Esophagus muscularis mucosa (tissue), 4 donors: ENCODE measurements around the gene CDH22. TPM values are rescaled to one million over a fixed set of nuclear protein-coding genes. Genes with fewer than 3 reads are reported as not detected.

ENCODE experiments used
- DNase-seq: peaks from one replicate; pipeline ENCODE4 v3.0.0-alpha.2; 2017; ENCODE audit errors: extremely low spot score
- H3K27ac ChIP-seq, 4 donors: fragments of 200-600 bp; sonication (generic); replicated peaks in 1 of 4; 1 replicate in 3 of 4; 2 replicates in 1 of 4; pipeline ENCODE4 v1.5.1; 2016 to 2019; ENCODE audit warnings: mild to moderate bottlenecking in 1 of 4
- H3K27me3 ChIP-seq, 4 donors: fragments of 200-600 bp; sonication (generic); one replicate each; pipeline versions ENCODE4 v1.5.1 to v1.6.0; 2016 to 2019
- H3K36me3 ChIP-seq, 4 donors: fragments of 200-600 bp; sonication (generic); one replicate each; pipeline ENCODE4 v1.5.1; 2016 to 2019
- H3K4me1 ChIP-seq, 4 donors: fragments of 200-600 bp; sonication (generic); one replicate each; pipeline ENCODE4 v1.5.1; 2016 to 2019
- H3K4me3 ChIP-seq, 4 donors: fragments of 200-600 bp; sonication (generic); 1 replicate in 2 of 4; 2 replicates in 2 of 4; pipeline ENCODE4 v1.5.1; 2016 to 2019; ENCODE audit warnings: mild to moderate bottlenecking in 4 of 4, moderate library complexity in 1 of 4
- H3K9me3 ChIP-seq, 4 donors: fragments of 200-600 bp; sonication (generic); 1 replicate in 3 of 4; 2 replicates in 1 of 4; pipeline ENCODE4 v1.5.1; 2016 to 2019
- EP300 ChIP-seq: sonication (generic); formaldehyde crosslinking; IDR thresholded peaks from one replicate; pipeline ENCODE4 v1.6.1; 2017; ENCODE audit warnings: antibody characterized with exemption
- POLR2A ChIP-seq: fragments of 450-650 bp; IDR thresholded peaks from one replicate; pipeline ENCODE4 v1.6.1; 2017; ENCODE audit warnings: antibody characterized with exemption, moderate library complexity, mild to moderate bottlenecking, low read depth
- POLR2AphosphoS5 ChIP-seq, 2 donors: sonication (generic); formaldehyde crosslinking; IDR thresholded peaks; one replicate each; pipeline ENCODE4 v1.6.1; 2017; ENCODE audit warnings: antibody characterized with exemption in 2 of 2
- WGBS: methylation state at CpG from one replicate; pipeline ENCODE4 v1.1.5; 2018; 5-methylcytosine and 5-hydroxymethylcytosine counted together
- intact Hi-C: fragments of 100-400 bp; cut with DNase I; formaldehyde crosslinking; loops from one replicate; pipeline ENCODE4 v1.15.1; 2023
- total RNA-seq, 4 donors: library from RNA; depleted of rRNA; stranded (reverse); fragments of >200 nt; gene quantifications; one replicate each; pipeline versions ENCODE4 v1.1.0 to v1.2.1, GENCODE V29; 2016
- TF ChIP-seq, protein P1 (sequence below), 3 experiments: fragments of 200-600 bp in 2 of 3; fragments of 450-650 bp in 1 of 3; sonication (generic) in 2 of 3; IDR thresholded peaks; one replicate each; pipeline ENCODE4 v1.5.1; 2017 to 2019; ENCODE audit warnings: antibody characterized with exemption in 3 of 3, mild to moderate bottlenecking in 2 of 3, moderate library complexity in 1 of 3

Gene CDH22
- total RNA-seq, 4 donors from 2014 or later = 0.17 to 0.69 (median 0.42) TPM; not detected in 1

DNA sequence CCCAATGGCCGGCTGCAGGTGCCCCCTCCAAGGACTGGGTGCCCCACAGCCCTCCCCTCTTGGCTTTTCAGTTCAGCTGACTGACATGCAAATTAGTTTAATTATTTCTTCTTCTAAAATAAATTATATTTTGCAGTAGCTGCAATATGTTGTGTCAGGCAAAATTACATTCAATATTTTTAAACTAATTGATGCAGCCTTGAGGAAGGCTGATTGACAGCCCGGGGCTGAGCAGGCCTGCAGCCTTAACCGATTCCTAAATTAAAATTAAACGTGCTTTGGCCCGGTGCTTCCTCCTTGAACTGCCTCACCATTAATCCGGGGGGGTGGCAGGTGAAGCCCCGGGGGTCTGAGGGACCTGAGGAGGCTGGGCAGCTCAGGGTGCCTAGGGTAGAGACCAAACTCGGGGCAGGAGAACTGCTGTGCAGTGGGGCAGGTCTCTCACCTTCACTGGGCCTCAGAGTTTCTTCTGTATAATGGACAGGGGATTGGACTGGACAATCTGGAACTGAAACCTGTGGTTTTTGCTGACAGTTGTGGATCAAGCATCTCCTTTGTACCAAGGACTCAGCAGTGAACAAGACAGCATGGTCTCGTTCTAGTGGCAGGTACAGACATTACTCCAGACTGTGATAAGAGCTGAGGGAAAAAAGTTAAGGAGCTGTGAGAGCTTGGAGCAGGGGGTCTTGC lies 117.7 kb downstream of the CDH22 start:
- peaks cover 0 to 56% (median 0%) of the 10 kb centered on the region in 4 donors for H3K27me3 ChIP-seq
- no peaks in the 10 kb centered on the region for H3K4me1 ChIP-seq
- H3K36me3 ChIP-seq = no peaks in the 10 kb centered on the region
- TF ChIP-seq, protein P1, sequence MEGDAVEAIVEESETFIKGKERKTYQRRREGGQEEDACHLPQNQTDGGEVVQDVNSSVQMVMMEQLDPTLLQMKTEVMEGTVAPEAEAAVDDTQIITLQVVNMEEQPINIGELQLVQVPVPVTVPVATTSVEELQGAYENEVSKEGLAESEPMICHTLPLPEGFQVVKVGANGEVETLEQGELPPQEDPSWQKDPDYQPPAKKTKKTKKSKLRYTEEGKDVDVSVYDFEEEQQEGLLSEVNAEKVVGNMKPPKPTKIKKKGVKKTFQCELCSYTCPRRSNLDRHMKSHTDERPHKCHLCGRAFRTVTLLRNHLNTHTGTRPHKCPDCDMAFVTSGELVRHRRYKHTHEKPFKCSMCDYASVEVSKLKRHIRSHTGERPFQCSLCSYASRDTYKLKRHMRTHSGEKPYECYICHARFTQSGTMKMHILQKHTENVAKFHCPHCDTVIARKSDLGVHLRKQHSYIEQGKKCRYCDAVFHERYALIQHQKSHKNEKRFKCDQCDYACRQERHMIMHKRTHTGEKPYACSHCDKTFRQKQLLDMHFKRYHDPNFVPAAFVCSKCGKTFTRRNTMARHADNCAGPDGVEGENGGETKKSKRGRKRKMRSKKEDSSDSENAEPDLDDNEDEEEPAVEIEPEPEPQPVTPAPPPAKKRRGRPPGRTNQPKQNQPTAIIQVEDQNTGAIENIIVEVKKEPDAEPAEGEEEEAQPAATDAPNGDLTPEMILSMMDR (IDR thresholded peaks at IDR 0.05) = no peak
- TF ChIP-seq POLR2AphosphoS5 (IDR thresholded peaks at IDR 0.05) = no peak
- TF ChIP-seq POLR2A = no peak
- no peak for TF ChIP-seq EP300
- H3K4me3 ChIP-seq = no peak overlapping the region
- H3K9me3 ChIP-seq = no peaks in the 10 kb centered on the region
- WGBS = 73% methylated on average over 9 of the region's 9 CpGs
- DNase-seq = no peak
- H3K27ac ChIP-seq = no peak overlapping the region
- intact Hi-C loops = no loop called here

- no peaks in the 10 kb centered on the region for H3K9me3 ChIP-seq
- 28% methylated on average over 17 of the region's 18 CpGs for WGBS
- H3K27me3 ChIP-seq = peaks cover 0 to 51% (median 0%) of the 10 kb centered on the region in 4 donors
- no peaks in the 10 kb centered on the region for H3K4me1 ChIP-seq
- intact Hi-C loops = no loop called here
- TF ChIP-seq POLR2AphosphoS5 (IDR thresholded peaks at IDR 0.05) (no peak), EP300 (no peak), POLR2A (no peak)
- TF ChIP-seq, protein P1 (IDR thresholded peaks at IDR 0.05) = no peak
- no peak for DNase-seq
- H3K4me3 ChIP-seq = no peak overlapping the region
- no peaks in the 10 kb centered on the region for H3K36me3 ChIP-seq
- no peak overlapping the region for H3K27ac ChIP-seq
These were observed 119.3 kb downstream of the CDH22 start for GRCh38 chr20:46188866-46189541.

DNA sequence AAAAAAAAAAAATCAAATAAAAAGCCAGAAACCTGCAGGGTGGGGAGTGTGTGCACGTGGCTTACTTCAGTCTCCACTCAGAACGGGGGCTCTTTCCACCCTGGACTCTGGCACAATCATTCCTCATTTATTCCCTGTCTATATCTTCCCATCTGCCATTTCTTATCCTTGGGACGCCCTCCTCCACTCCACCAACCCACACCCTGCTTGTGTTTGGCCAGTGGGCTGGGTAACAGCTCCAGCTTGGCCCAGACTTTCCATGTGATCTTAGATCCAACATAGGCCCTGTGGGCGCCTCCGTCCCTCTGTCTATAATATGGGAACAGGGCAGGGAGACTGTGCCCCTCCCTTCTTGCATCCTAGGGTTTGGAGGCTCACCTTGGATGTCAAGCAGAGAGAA lies 122.1 kb downstream of the CDH22 start:
- Histone ChIP-seq H3K27me3 (peaks cover 0 to 74% (median 4%) of the 10 kb centered on the region in 4 donors), H3K4me1 (no peaks in the 10 kb centered on the region), H3K9me3 (no peaks in the 10 kb centered on the region), H3K4me3 (no peak overlapping the region), H3K27ac (no peak overlapping the region), H3K36me3 (no peaks in the 10 kb centered on the region)
- DNase-seq = no peak
- no peak for TF ChIP-seq POLR2AphosphoS5 (IDR thresholded peaks at IDR 0.05)
- TF ChIP-seq EP300 = no peak
- TF ChIP-seq POLR2A = no peak
- TF ChIP-seq, protein P1 (IDR thresholded peaks at IDR 0.05) = no peak
- WGBS = 62% methylated on average over 5 of the region's 5 CpGs
- intact Hi-C loops = no loop called here

GRCh38 chr20:46185353-46185752 lies 122.9 kb downstream of the CDH22 start:
- Histone ChIP-seq H3K36me3 (no peaks in the 10 kb centered on the region), H3K27ac (no peak overlapping the region), H3K4me3 (no peak overlapping the region), H3K27me3 (peaks cover 0 to 82% (median 4%) of the 10 kb centered on the region in 4 donors), H3K4me1 (no peaks in the 10 kb centered on the region), H3K9me3 (no peaks in the 10 kb centered on the region)
- no peak for DNase-seq
- TF ChIP-seq, protein P1 (IDR thresholded peaks at IDR 0.05) = no peak
- TF ChIP-seq POLR2A = no peak
- TF ChIP-seq POLR2AphosphoS5 (IDR thresholded peaks at IDR 0.05) = no peak
- TF ChIP-seq EP300 = no peak
- 89% methylated on average over 3 of the region's 3 CpGs for WGBS
- intact Hi-C loops = no loop called here
